Lower leg skin (tissue), 3 donors: ENCODE results near the gene CLDN11.

Experiments used
- POLR2A ChIP-seq, 2 donors: fragments of 450-650 bp; IDR thresholded peaks; one replicate each; pipeline ENCODE4 v1.6.1; 2016 to 2017; ENCODE audit warnings: antibody characterized with exemption in 2 of 2, mild to moderate bottlenecking in 1 of 2, moderate library complexity in 1 of 2
- TF ChIP-seq, protein P1 (sequence below), 3 donors: fragments of 450-650 bp; IDR thresholded peaks; one replicate each; pipeline ENCODE4 v1.5.1; 2016; ENCODE audit warnings: antibody characterized with exemption in 3 of 3, mild to moderate bottlenecking in 3 of 3, moderate library complexity in 2 of 3

DNA sequence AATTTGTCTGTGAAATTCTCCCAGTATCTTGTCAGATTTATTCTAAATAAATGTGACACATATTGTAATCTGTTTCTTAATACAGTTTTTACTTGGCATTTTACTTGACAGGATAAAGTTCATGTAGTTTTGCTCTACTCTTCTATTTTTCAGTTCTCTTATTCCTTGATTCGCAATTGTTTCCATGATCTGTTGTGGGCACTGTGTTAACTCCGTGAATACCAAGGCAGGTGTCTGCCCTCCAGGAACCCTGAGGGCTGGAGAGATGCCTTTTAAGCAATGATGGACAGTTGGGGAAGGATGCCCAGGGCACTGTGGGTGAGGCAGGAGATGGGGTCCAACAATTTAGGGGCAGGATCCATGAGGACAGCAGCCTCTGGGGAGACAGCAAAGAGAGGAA, 3.1 kb downstream of the CLDN11 start:
- TF ChIP-seq POLR2A (IDR thresholded peaks at IDR 0.05), result no peak
- TF ChIP-seq, protein P1, sequence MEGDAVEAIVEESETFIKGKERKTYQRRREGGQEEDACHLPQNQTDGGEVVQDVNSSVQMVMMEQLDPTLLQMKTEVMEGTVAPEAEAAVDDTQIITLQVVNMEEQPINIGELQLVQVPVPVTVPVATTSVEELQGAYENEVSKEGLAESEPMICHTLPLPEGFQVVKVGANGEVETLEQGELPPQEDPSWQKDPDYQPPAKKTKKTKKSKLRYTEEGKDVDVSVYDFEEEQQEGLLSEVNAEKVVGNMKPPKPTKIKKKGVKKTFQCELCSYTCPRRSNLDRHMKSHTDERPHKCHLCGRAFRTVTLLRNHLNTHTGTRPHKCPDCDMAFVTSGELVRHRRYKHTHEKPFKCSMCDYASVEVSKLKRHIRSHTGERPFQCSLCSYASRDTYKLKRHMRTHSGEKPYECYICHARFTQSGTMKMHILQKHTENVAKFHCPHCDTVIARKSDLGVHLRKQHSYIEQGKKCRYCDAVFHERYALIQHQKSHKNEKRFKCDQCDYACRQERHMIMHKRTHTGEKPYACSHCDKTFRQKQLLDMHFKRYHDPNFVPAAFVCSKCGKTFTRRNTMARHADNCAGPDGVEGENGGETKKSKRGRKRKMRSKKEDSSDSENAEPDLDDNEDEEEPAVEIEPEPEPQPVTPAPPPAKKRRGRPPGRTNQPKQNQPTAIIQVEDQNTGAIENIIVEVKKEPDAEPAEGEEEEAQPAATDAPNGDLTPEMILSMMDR (IDR thresholded peaks at IDR 0.05), result no peak
